Ishikawa (cell line): Measurements from ENCODE around the gene MEGF6.

Experiments used
- CEBPB ChIP-seq: IDR thresholded peaks from 2 replicates; pipeline ENCODE4 v1.6.1; 2012
- CREB1 ChIP-seq: IDR thresholded peaks from 2 replicates; pipeline ENCODE4 v1.6.1; 2012; ENCODE audit warnings: low read depth
- EGR1 ChIP-seq: IDR thresholded peaks from 2 replicates; pipeline ENCODE4 v1.6.1; 2012
- EP300 ChIP-seq: IDR thresholded peaks from 2 replicates; pipeline ENCODE4 v1.6.1; 2012; ENCODE audit warnings: borderline replicate concordance
- FOXM1 ChIP-seq: IDR thresholded peaks from 2 replicates; pipeline ENCODE4 v1.6.1; 2012; ENCODE audit warnings: low read depth, borderline replicate concordance
- NFIC ChIP-seq: IDR thresholded peaks from 2 replicates; pipeline ENCODE4 v1.6.1; 2012
- RAD21 ChIP-seq: IDR thresholded peaks from 2 replicates; pipeline ENCODE4 v1.6.1; 2012; ENCODE audit warnings: low read depth
- REST ChIP-seq: IDR thresholded peaks from 2 replicates; pipeline ENCODE4 v1.6.1; 2012; ENCODE audit warnings: low read depth, mild to moderate bottlenecking
- TAF1 ChIP-seq: IDR thresholded peaks from 2 replicates; pipeline ENCODE4 v1.6.1; 2012; ENCODE audit warnings: low read depth, mild to moderate bottlenecking
- TCF12 ChIP-seq: IDR thresholded peaks from 2 replicates; pipeline ENCODE4 v1.6.1; 2012; ENCODE audit warnings: low read depth
- TEAD4 ChIP-seq: IDR thresholded peaks from 2 replicates; pipeline ENCODE4 v1.6.1; 2012
- YY1 ChIP-seq: IDR thresholded peaks from 2 replicates; pipeline ENCODE4 v1.6.1; 2012; ENCODE audit warnings: low read depth
- ZBTB7A ChIP-seq: IDR thresholded peaks from 2 replicates; pipeline ENCODE4 v1.6.1; 2012; ENCODE audit warnings: low read depth
- TF ChIP-seq, protein P1 (sequence below): IDR thresholded peaks from 2 replicates; pipeline ENCODE4 v1.6.1; 2012
- TF ChIP-seq, protein P2 (sequence below): IDR thresholded peaks from 2 replicates; pipeline ENCODE4 v1.6.1; 2012

The MEGF6 gene

DNA sequence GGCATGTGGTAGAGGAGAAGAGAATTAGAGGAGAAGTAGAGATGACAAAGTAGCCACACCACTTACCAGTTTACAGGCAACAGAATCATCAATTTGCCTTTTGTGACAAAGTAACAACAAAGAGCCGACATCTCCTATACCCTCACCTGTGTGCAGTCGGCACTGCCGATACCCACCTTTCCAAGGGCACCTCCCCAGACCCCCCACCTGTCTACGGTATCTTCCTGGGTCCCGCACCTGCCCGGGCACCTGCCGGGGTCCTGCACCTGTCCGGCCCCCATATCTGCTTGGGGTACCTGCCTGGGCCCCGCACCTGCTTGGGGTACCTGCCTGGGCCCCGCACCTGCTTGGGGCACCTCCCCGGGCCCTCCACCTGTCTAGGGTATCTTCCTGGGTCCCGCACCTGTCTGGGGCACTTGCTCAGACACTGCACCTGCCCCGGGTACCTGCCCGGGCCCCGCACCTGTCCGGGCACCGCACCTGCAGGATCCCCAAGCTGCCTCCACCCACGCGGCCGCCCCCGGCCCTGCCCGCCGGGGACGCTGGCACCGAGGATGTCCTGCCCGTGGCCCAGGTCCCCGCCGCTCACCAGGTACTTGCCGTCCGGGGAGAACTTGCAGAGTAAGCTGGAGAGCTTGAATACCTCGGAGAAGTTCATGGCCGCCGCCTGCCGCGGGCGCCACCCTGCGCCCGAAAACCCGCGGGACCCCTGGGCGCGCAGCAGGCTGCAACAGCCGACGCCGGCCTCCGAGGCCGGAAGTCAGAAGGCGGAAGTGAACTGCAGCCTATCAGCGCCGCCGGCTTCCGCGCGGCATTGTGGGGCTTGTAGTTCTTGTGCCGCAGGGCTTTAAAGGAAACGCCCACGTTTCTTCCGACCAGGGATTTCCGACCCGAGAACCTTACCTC, 38.3 kb upstream of the MEGF6 start, which contains the start of gene WRAP73:
Gene WRAP73 (minus strand): TSS at position 762 of the 906 bp plus-strand sequence. CDS start 104 bp downstream, at position 658.
- TF ChIP-seq TAF1 = peak; percentile 42; the same call in 1 of the 2 replicates
- TF ChIP-seq, protein P1, sequence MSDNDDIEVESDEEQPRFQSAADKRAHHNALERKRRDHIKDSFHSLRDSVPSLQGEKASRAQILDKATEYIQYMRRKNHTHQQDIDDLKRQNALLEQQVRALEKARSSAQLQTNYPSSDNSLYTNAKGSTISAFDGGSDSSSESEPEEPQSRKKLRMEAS = peak; percentile 68
- TF ChIP-seq EGR1 = peak; percentile 38
- TF ChIP-seq EP300 = no peak
- peak; percentile 54 for TF ChIP-seq ZBTB7A
- TF ChIP-seq CREB1 = no peak
- peak; percentile 65; the same call in 1 of the 2 replicates for TF ChIP-seq YY1

- TF ChIP-seq CEBPB (no peak), EP300 (no peak), NFIC (no peak), EGR1 (no peak), CREB1 (no peak), REST (no peak), RAD21 (no peak), ZBTB7A (no peak), TCF12 (no peak), TAF1 (no peak), YY1 (no peak), FOXM1 (no peak), TEAD4 (no peak)
- TF ChIP-seq, protein P2, sequence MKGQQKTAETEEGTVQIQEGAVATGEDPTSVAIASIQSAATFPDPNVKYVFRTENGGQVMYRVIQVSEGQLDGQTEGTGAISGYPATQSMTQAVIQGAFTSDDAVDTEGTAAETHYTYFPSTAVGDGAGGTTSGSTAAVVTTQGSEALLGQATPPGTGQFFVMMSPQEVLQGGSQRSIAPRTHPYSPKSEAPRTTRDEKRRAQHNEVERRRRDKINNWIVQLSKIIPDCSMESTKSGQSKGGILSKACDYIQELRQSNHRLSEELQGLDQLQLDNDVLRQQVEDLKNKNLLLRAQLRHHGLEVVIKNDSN = no peak
- TF ChIP-seq, protein P1 = no peak
Observed at GRCh38 chr1:3646596-3646995, 35.3 kb upstream of the MEGF6 start.

DNA sequence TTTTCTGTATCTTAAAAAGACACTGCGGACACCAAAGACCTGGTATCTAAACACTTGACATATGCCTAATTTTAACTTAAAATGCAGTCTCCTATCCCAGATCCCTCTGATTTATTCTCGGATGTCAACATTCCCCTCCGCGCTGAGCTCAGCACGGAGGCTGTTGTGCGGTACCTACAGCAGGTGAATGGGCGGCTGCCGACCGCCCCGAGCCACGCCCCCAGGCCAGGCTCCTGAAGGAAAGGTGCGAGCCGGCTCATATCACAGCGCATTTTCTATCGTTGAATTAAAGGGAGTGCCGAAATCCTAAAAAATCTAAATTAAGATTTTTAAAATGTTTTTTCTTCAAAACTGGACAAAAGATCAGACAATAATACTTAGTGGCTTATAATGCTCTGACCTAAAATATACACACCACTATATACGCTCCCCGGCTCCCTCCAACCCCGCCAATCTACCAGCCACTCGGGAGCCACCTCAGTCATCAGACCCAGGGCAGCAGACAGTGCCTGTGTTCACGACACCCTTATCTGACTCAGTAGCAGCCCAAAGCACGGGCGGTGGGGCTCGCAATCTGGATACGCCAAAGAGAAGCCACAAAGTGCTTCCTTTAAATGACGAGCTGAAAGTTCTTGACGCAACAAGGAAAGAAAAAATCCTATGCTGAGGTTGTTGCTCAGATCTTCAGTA, 34.5 kb upstream of the MEGF6 start:
- TF ChIP-seq, protein P2 = no peak
- TF ChIP-seq REST (no peak), RAD21 (no peak), YY1 (no peak), TAF1 (no peak), NFIC (no peak), EGR1 (no peak), TEAD4 (no peak), ZBTB7A (no peak), TCF12 (no peak), FOXM1 (no peak), EP300 (no peak)
- TF ChIP-seq, protein P1 = no peak

GRCh38 chr1:3645247-3645646, 33.9 kb upstream of the MEGF6 start:
- no peak for TF ChIP-seq TAF1
- TF ChIP-seq YY1 = no peak
- no peak for TF ChIP-seq RAD21
- TF ChIP-seq TEAD4 = no peak
- no peak for TF ChIP-seq CREB1
- TF ChIP-seq, protein P2 = no peak
- no peak for TF ChIP-seq FOXM1
- no peak for TF ChIP-seq CEBPB
- no peak for TF ChIP-seq ZBTB7A
- TF ChIP-seq TCF12 = no peak
- TF ChIP-seq REST = no peak
- TF ChIP-seq EGR1 = no peak
- no peak for TF ChIP-seq EP300
